ENCODE data around the gene ZNF746.
A peak's percentile ranks its signal among the peaks of the same experiment; 100 is the strongest.

ZNF746 gene

DNA sequence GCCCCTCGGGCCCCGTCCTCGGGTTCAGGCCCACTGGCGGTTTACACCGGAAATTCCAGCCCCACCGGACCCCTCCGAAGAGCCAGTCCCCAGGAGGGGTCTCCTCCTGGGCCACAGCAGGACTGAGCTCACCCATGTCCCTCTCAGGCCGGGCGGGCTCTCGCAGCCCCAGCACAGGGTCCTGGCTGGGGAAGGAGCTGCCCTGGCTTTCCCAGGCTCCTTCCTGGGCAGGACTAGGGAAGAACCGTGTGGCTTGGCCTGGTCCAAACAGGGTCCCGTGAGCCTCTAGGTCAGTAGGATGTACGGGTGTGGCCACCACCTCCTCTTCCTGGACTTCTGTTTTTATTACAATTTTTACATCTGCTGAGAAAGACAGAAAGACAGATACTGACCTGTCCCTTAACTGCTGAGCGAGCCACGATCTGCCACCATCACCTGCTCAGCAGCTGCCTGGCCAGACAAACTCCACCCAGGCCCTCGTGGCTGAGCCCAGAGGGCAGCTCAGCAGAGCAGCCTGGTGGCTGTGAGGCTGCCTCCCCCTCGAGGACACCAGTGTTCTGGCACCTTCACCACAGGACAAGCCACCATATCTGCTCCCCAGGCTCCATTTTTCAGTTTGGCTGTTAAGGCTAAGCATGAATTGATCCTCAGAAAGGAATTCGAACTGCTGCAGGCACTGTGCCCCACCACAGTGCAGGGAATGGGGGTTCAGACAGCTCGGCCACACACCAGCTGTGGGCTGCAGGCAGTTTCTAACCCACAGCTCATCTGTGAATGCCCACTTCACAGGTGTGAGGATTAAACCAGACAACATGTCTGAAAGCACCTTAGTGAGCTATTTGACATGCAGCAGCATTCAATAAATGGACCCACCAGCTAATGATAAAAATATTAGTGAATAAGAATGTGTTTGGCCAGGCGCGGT, 22.2 kb downstream of the ZNF746 start:
- Histone ChIP-seq H3K4me1 (ENCODE audit: control insufficient read depth, insufficient read depth, low read depth, low read length) (peaks cover 2% of the 10 kb centered on the region), H3K27me3 (ENCODE audit: control insufficient read depth in 1 of 2, insufficient read depth in 1 of 2, low read length in 2 of 2) (no peaks in the 10 kb centered on the region), H3K4me2 (ENCODE audit: low read length, poor library complexity, severe bottlenecking) (no peak overlapping the region), H2BK12ac (ENCODE audit: low read length in 2 of 2) (no peak overlapping the region), H2BK120ac (ENCODE audit: low read depth, low read length) (no peak overlapping the region), H4K8ac (ENCODE audit: low read length) (no peak overlapping the region), H3K27ac (ENCODE audit: low read length, poor library complexity, severe bottlenecking) (no peak overlapping the region), H2BK5ac (ENCODE audit: low read depth, low read length, poor library complexity, severe bottlenecking) (no peak overlapping the region), H4K91ac (ENCODE audit: low read length) (no peak overlapping the region), H3K18ac (ENCODE audit: low read depth in 1 of 2, low read length in 2 of 2) (no peak overlapping the region), H3K9ac (ENCODE audit: low read length) (no peak overlapping the region), H3K23ac (ENCODE audit: low read length in 2 of 2) (no peak overlapping the region), H3K9me3 (ENCODE audit: control insufficient read depth, low read length) (peaks cover 11% of the 10 kb centered on the region), H3K4me3 (ENCODE audit: insufficient read depth in 1 of 2, low read depth in 1 of 2, low read length in 2 of 2) (peak overlapping the region in 1 of 2 experiments; percentile 35), H2AFZ (ENCODE audit: low read depth, low read length) (no peak overlapping the region), H2BK15ac (ENCODE audit: low read depth, poor library complexity, severe bottlenecking) (no peak overlapping the region), H3K14ac (ENCODE audit: low read length in 2 of 2) (no peak overlapping the region), H3K36me3 (ENCODE audit: control insufficient read depth in 1 of 2, insufficient read depth in 2 of 2, low read depth in 1 of 2, low read length in 2 of 2) (peaks cover 68 to 88% of the 10 kb centered on the region in 2 experiments), H3K79me1 (replicated peaks; ENCODE audit: low read length, poor library complexity, severe bottlenecking) (peaks cover 46% of the 10 kb centered on the region), H2AK5ac (ENCODE audit: low read length, severe bottlenecking) (no peak overlapping the region), H3K4ac (ENCODE audit: low read depth in 1 of 2, low read length in 2 of 2) (no peak overlapping the region)
- WGBS = 97% methylated on average over 21 of the region's 21 CpGs
- DNase-seq = no peak

DNA sequence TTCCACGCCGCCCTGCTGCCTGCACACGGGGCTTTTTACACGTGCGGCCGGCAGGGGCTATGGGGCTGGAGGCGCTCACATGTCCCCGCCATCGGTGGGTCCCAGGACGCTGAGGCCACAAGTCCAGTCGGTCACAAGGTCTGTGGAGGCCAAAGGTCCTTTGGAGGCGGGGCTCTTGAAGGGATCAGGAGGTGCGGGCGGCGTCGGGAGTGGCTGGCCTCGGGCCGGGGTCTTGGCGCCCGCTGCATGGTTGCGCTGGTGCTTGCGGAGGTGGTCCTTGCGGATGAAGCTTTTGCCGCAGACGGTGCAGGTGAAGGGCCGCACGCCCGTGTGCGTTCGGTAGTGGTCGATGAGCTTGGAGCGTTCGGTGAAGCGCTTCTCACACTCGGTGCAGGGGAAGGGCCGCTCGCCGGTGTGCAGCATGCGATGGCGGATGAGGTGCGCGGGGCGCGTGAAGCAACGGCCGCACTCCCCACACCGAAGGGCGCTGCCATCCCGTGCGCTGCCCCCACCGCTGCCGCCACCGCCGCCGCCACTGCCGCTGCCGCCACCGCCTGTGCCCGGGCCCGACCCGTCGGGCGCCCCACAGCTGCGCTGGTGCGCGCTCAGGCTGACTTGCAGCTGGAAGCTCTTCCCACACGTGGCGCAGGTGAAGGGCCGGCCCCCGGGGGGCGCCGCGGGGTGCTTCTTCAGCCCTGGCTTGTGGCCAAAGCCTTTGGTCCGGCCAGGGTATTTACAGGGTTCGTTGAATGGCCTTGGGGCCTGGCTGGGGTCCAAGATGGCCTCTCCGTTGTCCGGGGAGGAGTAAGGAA, 23.1 kb downstream of the ZNF746 start:
- Histone ChIP-seq H3K27ac (ENCODE audit: low read length, poor library complexity, severe bottlenecking) (no peak overlapping the region), H3K4ac (ENCODE audit: low read depth in 1 of 2, low read length in 2 of 2) (no peak overlapping the region), H3K14ac (ENCODE audit: low read length in 2 of 2) (no peak overlapping the region), H2BK5ac (ENCODE audit: low read depth, low read length, poor library complexity, severe bottlenecking) (no peak overlapping the region), H3K18ac (ENCODE audit: low read depth in 1 of 2, low read length in 2 of 2) (no peak overlapping the region), H2AK5ac (ENCODE audit: low read length, severe bottlenecking) (no peak overlapping the region), H3K27me3 (ENCODE audit: control insufficient read depth in 1 of 2, insufficient read depth in 1 of 2, low read length in 2 of 2) (no peaks in the 10 kb centered on the region), H2BK15ac (ENCODE audit: low read depth, poor library complexity, severe bottlenecking) (no peak overlapping the region), H3K9ac (ENCODE audit: low read length) (no peak overlapping the region), H2BK12ac (ENCODE audit: low read length in 2 of 2) (no peak overlapping the region), H3K4me2 (ENCODE audit: low read length, poor library complexity, severe bottlenecking) (no peak overlapping the region), H2BK120ac (ENCODE audit: low read depth, low read length) (no peak overlapping the region), H3K4me3 (ENCODE audit: insufficient read depth in 1 of 2, low read depth in 1 of 2, low read length in 2 of 2) (no peak overlapping the region), H4K8ac (ENCODE audit: low read length) (no peak overlapping the region), H3K79me1 (replicated peaks; ENCODE audit: low read length, poor library complexity, severe bottlenecking) (peaks cover 41% of the 10 kb centered on the region), H3K23ac (ENCODE audit: low read length in 2 of 2) (no peak overlapping the region), H3K9me3 (ENCODE audit: control insufficient read depth, low read length) (peaks cover 11% of the 10 kb centered on the region), H2AFZ (ENCODE audit: low read depth, low read length) (no peak overlapping the region), H3K36me3 (ENCODE audit: control insufficient read depth in 1 of 2, insufficient read depth in 2 of 2, low read depth in 1 of 2, low read length in 2 of 2) (peaks cover 67 to 88% of the 10 kb centered on the region in 2 experiments), H3K4me1 (ENCODE audit: control insufficient read depth, insufficient read depth, low read depth, low read length) (peaks cover 2% of the 10 kb centered on the region), H4K91ac (ENCODE audit: low read length) (peak overlapping the region; percentile 72)
- no peak for DNase-seq
- WGBS = 98% methylated on average over 75 of the region's 77 CpGs

DNA sequence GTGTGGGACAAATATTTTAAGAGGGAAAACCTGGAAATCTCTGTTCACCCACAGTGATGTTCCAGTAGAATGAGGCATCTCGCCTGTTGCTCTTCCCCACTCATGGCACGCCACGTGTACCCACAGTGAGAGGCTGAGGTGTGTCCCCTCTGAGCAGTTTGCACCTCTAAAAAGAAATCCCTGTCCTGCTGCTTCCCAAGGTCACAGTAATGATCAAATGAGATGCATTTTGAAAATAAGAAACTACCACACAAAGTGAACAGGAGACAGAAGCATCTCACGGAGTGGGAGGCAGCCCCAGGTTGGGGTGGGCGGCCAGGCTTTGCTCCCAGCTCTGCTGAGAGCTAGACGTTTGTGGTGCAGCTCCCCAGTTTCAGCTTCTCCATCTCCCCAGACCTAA, 24.4 kb downstream of the ZNF746 start:
- Histone ChIP-seq H2BK120ac (ENCODE audit: low read depth, low read length) (no peak overlapping the region), H3K4ac (ENCODE audit: low read depth in 1 of 2, low read length in 2 of 2) (no peak overlapping the region), H3K27ac (ENCODE audit: low read length, poor library complexity, severe bottlenecking) (no peak overlapping the region), H3K4me1 (ENCODE audit: control insufficient read depth, insufficient read depth, low read depth, low read length) (peaks cover 2% of the 10 kb centered on the region), H3K9me3 (ENCODE audit: control insufficient read depth, low read length) (no peaks in the 10 kb centered on the region), H2AFZ (ENCODE audit: low read depth, low read length) (no peak overlapping the region), H3K4me2 (ENCODE audit: low read length, poor library complexity, severe bottlenecking) (no peak overlapping the region), H2BK12ac (ENCODE audit: low read length in 2 of 2) (no peak overlapping the region), H3K9ac (ENCODE audit: low read length) (no peak overlapping the region), H4K91ac (ENCODE audit: low read length) (no peak overlapping the region), H3K18ac (ENCODE audit: low read depth in 1 of 2, low read length in 2 of 2) (no peak overlapping the region), H3K79me1 (replicated peaks; ENCODE audit: low read length, poor library complexity, severe bottlenecking) (peaks cover 37% of the 10 kb centered on the region), H3K14ac (ENCODE audit: low read length in 2 of 2) (no peak overlapping the region), H3K4me3 (ENCODE audit: insufficient read depth in 1 of 2, low read depth in 1 of 2, low read length in 2 of 2) (no peak overlapping the region), H2BK5ac (ENCODE audit: low read depth, low read length, poor library complexity, severe bottlenecking) (no peak overlapping the region), H2BK15ac (ENCODE audit: low read depth, poor library complexity, severe bottlenecking) (no peak overlapping the region), H3K27me3 (ENCODE audit: control insufficient read depth in 1 of 2, insufficient read depth in 1 of 2, low read length in 2 of 2) (no peaks in the 10 kb centered on the region), H2AK5ac (ENCODE audit: low read length, severe bottlenecking) (no peak overlapping the region), H4K8ac (ENCODE audit: low read length) (no peak overlapping the region), H3K36me3 (ENCODE audit: control insufficient read depth in 1 of 2, insufficient read depth in 2 of 2, low read depth in 1 of 2, low read length in 2 of 2) (peaks cover 64 to 75% of the 10 kb centered on the region in 2 experiments), H3K23ac (ENCODE audit: low read length in 2 of 2) (no peak overlapping the region)
- no peak for DNase-seq
- 98% methylated on average over 6 of the region's 6 CpGs for WGBS

All from mesenchymal stem cell (in vitro differentiated cells and primary cell).